Adrenal gland (tissue), 12 donors: Measurements from ENCODE around the gene MIOX. TPM values are rescaled to one million over a fixed set of nuclear protein-coding genes. Genes with fewer than 3 reads are reported as not detected.
A peak's percentile ranks its signal among the peaks of the same experiment; 100 is the strongest.

Experiments
- DNase-seq, 7 donors: peaks; one replicate each; pipeline ENCODE4 v3.0.0-alpha.2; 2019 to 2020
- H3K27ac ChIP-seq, 5 donors: fragments of 200-600 bp; sonication (generic) in 4 of 5; 1 replicate in 3 of 5; 2 replicates in 2 of 5; pipeline versions ENCODE4 v1.5.1 to v1.8.0; 2016 to 2020; ENCODE audit warnings: mild to moderate bottlenecking in 1 of 5
- H3K27me3 ChIP-seq: fragments of 200-600 bp; 2 replicates; pipeline ENCODE4 v1.8.0; 2021
- H3K36me3 ChIP-seq, 2 donors: fragments of 200-600 bp; replicated peaks in 1 of 2; 1 replicate in 1 of 2; 2 replicates in 1 of 2; pipeline versions ENCODE4 v1.5.1 to v1.8.0; 2018 to 2022
- H3K4me1 ChIP-seq, 2 donors: fragments of 200-600 bp; replicated peaks in 1 of 2; 1 replicate in 1 of 2; 2 replicates in 1 of 2; pipeline versions ENCODE4 v1.5.1 to v1.8.0; 2018 to 2021
- H3K4me3 ChIP-seq, 4 donors: fragments of 200-600 bp; sonication (generic) in 3 of 4; one replicate each; pipeline ENCODE4 v1.5.1; 2016 to 2018
- H3K9me3 ChIP-seq, 3 donors: fragments of 200-600 bp; sonication (generic) in 1 of 3; replicated peaks in 1 of 3; 1 replicate in 2 of 3; 2 replicates in 1 of 3; pipeline versions ENCODE4 v1.5.1 to v1.8.0; 2016 to 2021
- POLR2A ChIP-seq, 2 donors: fragments of 450-650 bp; IDR thresholded peaks; one replicate each; pipeline ENCODE4 v1.6.1; 2017; ENCODE audit warnings: antibody characterized with exemption in 2 of 2, mild to moderate bottlenecking in 2 of 2, moderate library complexity in 1 of 2
- WGBS, 4 donors: extraction: QIAGEN DNeasy Blood & Tissue Kit in 2 of 4; methylation state at CpG; one replicate each; pipeline versions ENCODE4 v1.1.5 to v1.1.7; 2013 to 2017; 5-methylcytosine and 5-hydroxymethylcytosine counted together
- intact Hi-C, 2 donors: fragments of 100-400 bp; cut with DNase I; formaldehyde crosslinking; loops; one replicate each; pipeline versions ENCODE4 v1.14.1 to v1.15.0; 2022 to 2023
- polyA plus RNA-seq, 3 donors: library from polyadenylated mRNA; stranded (reverse); fragments of 200-250 nt in 2 of 3; fragments of 350-450 nt in 1 of 3; fragmentation: Illumina TruSeq in 1 of 3; extraction: RNeasy Lipid Tissue Mini Kit (QIAGEN cat#74804) in 1 of 3; gene quantifications; one replicate each; pipeline ENCODE4 v1.2.3, GENCODE V29; 2013 to 2014
- total RNA-seq, 9 donors: library from RNA; depleted of rRNA in 4 of 9; stranded (reverse); fragments of >200 nt in 4 of 9; fragments of 120-200 nt in 1 of 9; fragmentation: NEBNext Ultra II Directional in 1 of 9; extraction: Animal tissue kit (Norgen Biotek cat#: 25700) in 1 of 9; gene quantifications; one replicate each; pipeline versions ENCODE4 v1.1.0 to v1.2.4, GENCODE V29; 2013 to 2023
- TF ChIP-seq, protein P1 (sequence below), 6 experiments: fragments of 450-650 bp in 4 of 6; fragments of 200-600 bp in 2 of 6; sonication (generic) in 1 of 6; IDR thresholded peaks; 1 replicate in 5 of 6; 2 replicates in 1 of 6; pipeline versions ENCODE4 v1.5.1 to v1.8.0; 2016 to 2021; ENCODE audit warnings: antibody characterized with exemption in 6 of 6, mild to moderate bottlenecking in 2 of 6, moderate library complexity in 1 of 6
- donor health status: healthy with polysubstance abuse.
- donor health status: Bipolar disorder and iron deficiency.
- donor health status: DM: yes; HTN: yes; CAD: no.
- donor health status: DM: no; HTN: no; CAD: no.
- donor health status: DM: no; HTN: no; CAD: no.
- donor health status: DM: yes; HTN: yes; CAD: no.

Gene MIOX
- total and polyA plus RNA-seq, 12 donors: not detected

GRCh38 chr22:50473088-50473487, 13.6 kb upstream of the MIOX start:
- Histone ChIP-seq H3K27ac (peak overlapping the region in 1 of 5 donors; percentile 78), H3K4me1 (peaks cover 30 to 56% of the 10 kb centered on the region in 2 donors), H3K9me3 (no peaks in the 10 kb centered on the region), H3K4me3 (no peak overlapping the region), H3K27me3 (no peaks in the 10 kb centered on the region), H3K36me3 (no peaks in the 10 kb centered on the region)
- intact Hi-C loops: no loop called here
- WGBS, 4 donors: 74 to 82% (median 77%) methylated on average over 6 of the region's 6 CpGs
- TF ChIP-seq, protein P1, sequence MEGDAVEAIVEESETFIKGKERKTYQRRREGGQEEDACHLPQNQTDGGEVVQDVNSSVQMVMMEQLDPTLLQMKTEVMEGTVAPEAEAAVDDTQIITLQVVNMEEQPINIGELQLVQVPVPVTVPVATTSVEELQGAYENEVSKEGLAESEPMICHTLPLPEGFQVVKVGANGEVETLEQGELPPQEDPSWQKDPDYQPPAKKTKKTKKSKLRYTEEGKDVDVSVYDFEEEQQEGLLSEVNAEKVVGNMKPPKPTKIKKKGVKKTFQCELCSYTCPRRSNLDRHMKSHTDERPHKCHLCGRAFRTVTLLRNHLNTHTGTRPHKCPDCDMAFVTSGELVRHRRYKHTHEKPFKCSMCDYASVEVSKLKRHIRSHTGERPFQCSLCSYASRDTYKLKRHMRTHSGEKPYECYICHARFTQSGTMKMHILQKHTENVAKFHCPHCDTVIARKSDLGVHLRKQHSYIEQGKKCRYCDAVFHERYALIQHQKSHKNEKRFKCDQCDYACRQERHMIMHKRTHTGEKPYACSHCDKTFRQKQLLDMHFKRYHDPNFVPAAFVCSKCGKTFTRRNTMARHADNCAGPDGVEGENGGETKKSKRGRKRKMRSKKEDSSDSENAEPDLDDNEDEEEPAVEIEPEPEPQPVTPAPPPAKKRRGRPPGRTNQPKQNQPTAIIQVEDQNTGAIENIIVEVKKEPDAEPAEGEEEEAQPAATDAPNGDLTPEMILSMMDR (IDR thresholded peaks at IDR 0.05): no peak
- no peak for TF ChIP-seq POLR2A (IDR thresholded peaks at IDR 0.05)
- no peak for DNase-seq

GRCh38 chr22:50473855-50474671, 12.6 kb upstream of the MIOX start:
- 0 to 5% (median 2%) methylated on average over 22 to 62 of the region's 62 CpGs for WGBS, 4 donors
- peak in 6 of 7 donors; percentile 41 to 82 (median 60) for DNase-seq
- Histone ChIP-seq H3K9me3 (no peaks in the 10 kb centered on the region), H3K36me3 (no peaks in the 10 kb centered on the region), H3K4me3 (peak overlapping the region; percentile 1 to 99 (median 55)), H3K27ac (peak overlapping the region in 4 of 5 donors; percentile 50 to 94 (median 79)), H3K4me1 (peaks cover 30 to 54% of the 10 kb centered on the region in 2 donors), H3K27me3 (no peaks in the 10 kb centered on the region)
- TF ChIP-seq, protein P1 (IDR thresholded peaks at IDR 0.05): no peak
- TF ChIP-seq POLR2A (IDR thresholded peaks at IDR 0.05): peak in 1 of 2 donors; percentile 0
- intact Hi-C loops: no loop called here

- Histone ChIP-seq H3K9me3 (no peaks in the 10 kb centered on the region), H3K27ac (peak within 1 kb of the TSS in 4 of 5 donors; percentile 50 to 94 (median 79)), H3K36me3 (no peaks in the 10 kb centered on the region), H3K27me3 (peaks cover under 1% of the 10 kb centered on the region), H3K4me1 (peaks cover 24 to 46% of the 10 kb centered on the region in 2 donors), H3K4me3 (peak within 1 kb of the TSS; percentile 1 to 99 (median 55))
- intact Hi-C loops: no loop called here
- TF ChIP-seq, protein P1 (IDR thresholded peaks at IDR 0.05): no peak
- peak; percentile 76 to 79 for TF ChIP-seq POLR2A (IDR thresholded peaks at IDR 0.05)
- peak; percentile 89 to 95 (median 92) for DNase-seq
- WGBS, 4 donors: 2 to 32% (median 3%) methylated on average over 3 to 97 of the region's 97 CpGs
These were observed 11.7 kb upstream of the MIOX start, which contains the start of gene SBF1 for GRCh38 chr22:50474710-50475651. SBF1 (minus strand) TSS chr22:50475035; CDS start chr22:50474840, 195 bp downstream.

DNA sequence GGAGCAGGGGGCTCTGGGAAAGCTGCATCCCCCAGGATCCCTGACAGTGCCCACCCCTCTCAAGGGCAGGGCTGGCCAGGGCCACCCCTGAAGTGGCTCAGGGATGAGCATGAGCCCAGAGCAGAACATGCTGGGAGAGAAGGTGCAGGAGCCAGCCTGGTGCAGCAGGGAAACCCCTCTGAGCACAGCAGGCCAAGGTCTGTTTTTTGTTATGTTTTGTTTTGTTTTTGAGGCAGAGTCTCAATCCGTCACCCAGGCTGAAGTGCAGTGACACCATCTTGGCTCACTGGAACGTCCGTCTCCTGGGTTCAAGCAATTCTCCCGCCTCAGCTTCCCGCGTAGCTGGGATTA, 11.0 kb upstream of the MIOX start:
- intact Hi-C loops: no loop called here
- WGBS, 4 donors: 68 to 80% (median 78%) methylated on average over 6 of the region's 6 CpGs
- no peak overlapping the region for H3K27ac ChIP-seq

More for the DNA sequence above, 11.0 kb upstream of the MIOX start:
- H3K4me3 ChIP-seq: peak overlapping the region in 1 of 4 donors; percentile 99
- no peaks in the 10 kb centered on the region for H3K36me3 ChIP-seq
- peaks cover 22 to 40% of the 10 kb centered on the region in 2 donors for H3K4me1 ChIP-seq
- TF ChIP-seq, protein P1 (IDR thresholded peaks at IDR 0.05): no peak
- TF ChIP-seq POLR2A (IDR thresholded peaks at IDR 0.05): no peak
- no peak for DNase-seq
- no peaks in the 10 kb centered on the region for H3K9me3 ChIP-seq
- peaks cover 6% of the 10 kb centered on the region for H3K27me3 ChIP-seq
